ENCODE results near the gene OSBPL1A. TPM values are rescaled to one million over a fixed set of nuclear protein-coding genes. Genes with fewer than 3 reads are reported as not detected.

Gene OSBPL1A
- total and polyA plus RNA-seq, 10 of the 15 experiments (the other 5 are each of a cell fraction or from before 2014, with no cell fraction given): 0.02 to 0.83 (median 0.11) TPM; not detected in 6

- TF ChIP-seq ZBTB33 (IDR thresholded peaks at IDR 0.05) (no peak), PBX3 (IDR thresholded peaks at IDR 0.05; ENCODE audit: insufficient replicate concordance, low read depth, low read length) (no peak), BHLHE40 (IDR thresholded peaks at IDR 0.05; ENCODE audit: borderline replicate concordance in 1 of 2, low read depth in 2 of 2, low read length in 1 of 2) (no peak), ZBTB11 (CRISPR knock-in tag; IDR thresholded peaks at IDR 0.05) (no peak), ETV6 (conservative IDR thresholded peaks at IDR 0.05 in 1 of 2, IDR thresholded peaks at IDR 0.05 in 1 of 2; ENCODE audit: borderline replicate concordance in 1 of 2, low read depth in 1 of 2) (peak in 1 of 2 experiments; percentile 73; a peak in 2 of 4 replicates), ZBTB4 (CRISPR knock-in tag; IDR thresholded peaks at IDR 0.05) (no peak), YY1 (IDR thresholded peaks at IDR 0.05; ENCODE audit: low read depth, low read length) (0 out of 2 replicates have a peak, but pooled peaks have one; percentile 36), NR2F1 (conservative IDR thresholded peaks at IDR 0.05) (no peak), SREBF1 (IDR thresholded peaks at IDR 0.05; ENCODE audit: low read length) (no peak), YBX1 (IDR thresholded peaks at IDR 0.05) (no peak), CBX5 (IDR thresholded peaks at IDR 0.05; ENCODE audit: low read depth) (peak; percentile 53; the same call in 1 of the 2 replicates), CBFB (IDR thresholded peaks at IDR 0.05; ENCODE audit: low read depth) (peak; percentile 72), SPI1 (IDR thresholded peaks at IDR 0.05; ENCODE audit: borderline replicate concordance, insufficient read depth, low read depth, low read length) (no peak), MXI1 (IDR thresholded peaks at IDR 0.05; ENCODE audit: low read depth, low read length) (no peak), DPF2 (IDR thresholded peaks at IDR 0.05) (no peak), POLR2AphosphoS2 (IDR thresholded peaks at IDR 0.05; ENCODE audit: low read depth, low read length) (no peak), ZNF217 (IDR thresholded peaks at IDR 0.05) (no peak), GATAD2B (conservative IDR thresholded peaks at IDR 0.05; ENCODE audit: low read depth) (no peak), EZH2 (IDR thresholded peaks at IDR 0.05; ENCODE audit: borderline replicate concordance, control insufficient read depth, low read depth, low read length) (no peak)
These were observed 151.5 kb downstream of the OSBPL1A start (continued) for GRCh38 chr18:24246143-24246542.
